Measurements from ENCODE around the gene NUDT12.

The NUDT12 gene

GRCh38 chr5:103514371-103514770 lies 48.2 kb downstream of the NUDT12 start:
- no peak overlapping the region for H3K4me3 ChIP-seq (ENCODE audit: low read depth, low read length)
- no peak for DNase-seq (ENCODE audit: low read depth)
- TF ChIP-seq POLR2A (IDR thresholded peaks at IDR 0.05; ENCODE audit: extremely low read depth, insufficient read length) (no peak), MYC (IDR thresholded peaks at IDR 0.05; ENCODE audit: low read depth, low read length) (no peak)
- TF ChIP-seq, protein P1, sequence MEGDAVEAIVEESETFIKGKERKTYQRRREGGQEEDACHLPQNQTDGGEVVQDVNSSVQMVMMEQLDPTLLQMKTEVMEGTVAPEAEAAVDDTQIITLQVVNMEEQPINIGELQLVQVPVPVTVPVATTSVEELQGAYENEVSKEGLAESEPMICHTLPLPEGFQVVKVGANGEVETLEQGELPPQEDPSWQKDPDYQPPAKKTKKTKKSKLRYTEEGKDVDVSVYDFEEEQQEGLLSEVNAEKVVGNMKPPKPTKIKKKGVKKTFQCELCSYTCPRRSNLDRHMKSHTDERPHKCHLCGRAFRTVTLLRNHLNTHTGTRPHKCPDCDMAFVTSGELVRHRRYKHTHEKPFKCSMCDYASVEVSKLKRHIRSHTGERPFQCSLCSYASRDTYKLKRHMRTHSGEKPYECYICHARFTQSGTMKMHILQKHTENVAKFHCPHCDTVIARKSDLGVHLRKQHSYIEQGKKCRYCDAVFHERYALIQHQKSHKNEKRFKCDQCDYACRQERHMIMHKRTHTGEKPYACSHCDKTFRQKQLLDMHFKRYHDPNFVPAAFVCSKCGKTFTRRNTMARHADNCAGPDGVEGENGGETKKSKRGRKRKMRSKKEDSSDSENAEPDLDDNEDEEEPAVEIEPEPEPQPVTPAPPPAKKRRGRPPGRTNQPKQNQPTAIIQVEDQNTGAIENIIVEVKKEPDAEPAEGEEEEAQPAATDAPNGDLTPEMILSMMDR (IDR thresholded peaks at IDR 0.05; ENCODE audit: low read depth, low read length) = no peak
- TF ChIP-seq, protein P2, sequence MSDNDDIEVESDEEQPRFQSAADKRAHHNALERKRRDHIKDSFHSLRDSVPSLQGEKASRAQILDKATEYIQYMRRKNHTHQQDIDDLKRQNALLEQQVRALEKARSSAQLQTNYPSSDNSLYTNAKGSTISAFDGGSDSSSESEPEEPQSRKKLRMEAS (IDR thresholded peaks at IDR 0.05; ENCODE audit: low read depth, low read length) = no peak

DNA sequence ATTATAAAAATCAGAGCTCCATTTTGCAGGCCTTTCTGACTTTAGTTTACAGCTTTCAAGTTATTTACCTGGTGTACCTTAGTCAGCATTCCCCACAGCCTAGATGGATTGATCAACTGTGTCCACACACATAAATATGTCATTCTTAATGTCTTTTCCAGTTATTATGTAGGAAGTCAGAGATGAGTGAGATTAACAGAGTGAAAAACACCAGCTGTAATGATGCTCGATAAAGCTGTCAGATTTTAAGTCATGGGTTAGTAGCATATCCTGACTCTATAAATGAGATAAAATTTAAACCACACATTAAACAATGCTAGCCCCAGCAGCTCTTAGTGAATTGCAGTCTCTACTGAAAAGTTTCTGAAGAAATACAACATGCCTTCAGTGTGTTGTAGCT lies 48.9 kb downstream of the NUDT12 start:
- DNase-seq (ENCODE audit: low read depth) = no peak
- no peak overlapping the region for H3K4me3 ChIP-seq (ENCODE audit: low read depth, low read length)
- TF ChIP-seq, protein P2 (IDR thresholded peaks at IDR 0.05; ENCODE audit: low read depth, low read length) = no peak
- TF ChIP-seq, protein P1 (IDR thresholded peaks at IDR 0.05; ENCODE audit: low read depth, low read length) = no peak

DNA sequence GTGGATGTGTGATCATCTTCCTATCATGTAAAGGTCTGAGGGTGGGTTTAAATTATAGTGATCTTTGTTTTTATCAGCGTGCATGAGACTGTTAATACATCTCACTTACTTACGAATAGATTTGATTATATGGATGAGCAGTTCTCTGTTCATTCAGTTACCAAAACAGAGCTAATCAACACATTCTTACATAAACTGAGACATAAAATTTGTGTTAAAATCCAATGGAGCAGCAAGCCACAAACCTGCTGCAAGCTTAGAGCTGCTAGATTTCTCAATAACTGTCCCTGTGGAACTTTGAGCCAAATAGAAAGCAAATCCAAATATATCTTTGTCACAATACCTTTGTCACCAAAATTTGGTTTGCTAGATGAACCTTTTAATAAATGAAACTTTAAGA lies 50.1 kb downstream of the NUDT12 start:
- H3K4me3 ChIP-seq (ENCODE audit: low read depth, low read length) = no peak overlapping the region
- no peak for DNase-seq (ENCODE audit: low read depth)
- TF ChIP-seq, protein P2 (IDR thresholded peaks at IDR 0.05; ENCODE audit: low read depth, low read length) = no peak
- TF ChIP-seq, protein P1 (IDR thresholded peaks at IDR 0.05; ENCODE audit: low read depth, low read length) = no peak
- TF ChIP-seq POLR2A (IDR thresholded peaks at IDR 0.05; ENCODE audit: extremely low read depth, insufficient read length) (no peak), MYC (IDR thresholded peaks at IDR 0.05; ENCODE audit: low read depth, low read length) (no peak)

- TF ChIP-seq, protein P2 (IDR thresholded peaks at IDR 0.05; ENCODE audit: low read depth, low read length) = no peak
- TF ChIP-seq, protein P1 (IDR thresholded peaks at IDR 0.05; ENCODE audit: low read depth, low read length) = no peak
- TF ChIP-seq MYC (IDR thresholded peaks at IDR 0.05; ENCODE audit: low read depth, low read length) = no peak
- no peak for TF ChIP-seq POLR2A (IDR thresholded peaks at IDR 0.05; ENCODE audit: extremely low read depth, insufficient read length)
- DNase-seq (ENCODE audit: low read depth) = no peak
- H3K4me3 ChIP-seq (ENCODE audit: low read depth, low read length) = no peak overlapping the region
Observed at GRCh38 chr5:103511554-103511885, 51.1 kb downstream of the NUDT12 start.

DNA sequence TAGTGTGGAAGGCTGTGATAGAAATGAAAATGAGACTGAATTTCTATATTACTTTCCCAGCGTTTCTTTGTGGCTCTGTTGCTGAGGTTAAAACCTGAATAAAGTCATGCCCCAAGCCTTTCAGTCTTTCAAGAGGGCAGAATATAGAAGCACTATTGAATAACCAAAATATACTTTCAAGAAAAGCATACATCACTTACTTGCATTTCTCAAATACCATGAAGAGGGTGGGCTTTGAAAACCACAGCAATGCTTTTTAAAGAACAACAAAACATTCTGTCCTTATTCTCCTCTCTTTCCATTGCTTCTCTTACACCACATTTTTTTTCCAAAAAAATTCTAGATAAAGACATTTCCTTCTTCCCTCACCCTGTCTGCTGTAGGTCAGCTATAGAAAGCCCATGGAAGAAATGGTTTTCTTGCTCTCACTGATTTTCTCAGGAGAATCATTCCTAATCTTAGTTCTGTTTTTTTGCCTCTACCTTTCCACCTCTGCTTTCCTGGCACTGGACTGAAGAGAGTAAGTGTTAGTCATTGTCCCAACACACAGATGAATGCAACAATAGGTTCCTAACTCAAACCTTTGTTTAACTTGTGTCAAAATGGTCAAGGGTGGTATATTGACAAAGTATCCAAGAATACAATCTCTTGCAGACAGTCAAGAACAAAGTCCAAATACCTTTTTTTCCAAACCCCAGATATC lies 51.6 kb downstream of the NUDT12 start:
- DNase-seq (ENCODE audit: low read depth) = no peak
- TF ChIP-seq MYC (IDR thresholded peaks at IDR 0.05; ENCODE audit: low read depth, low read length) (no peak), POLR2A (IDR thresholded peaks at IDR 0.05; ENCODE audit: extremely low read depth, insufficient read length) (no peak)
- TF ChIP-seq, protein P1 (IDR thresholded peaks at IDR 0.05; ENCODE audit: low read depth, low read length) = no peak
- TF ChIP-seq, protein P2 (IDR thresholded peaks at IDR 0.05; ENCODE audit: low read depth, low read length) = no peak
- H3K4me3 ChIP-seq (ENCODE audit: low read depth, low read length) = no peak overlapping the region
